DOHH2 (cell line): ENCODE data around the gene SPIRE2.
"Not testable (repeated sequence)": the region's sequence is repeated elsewhere in the genome, so short reads cannot be mapped to it uniquely, and the experiment has no call there.

Experiments
- H3F3A ChIP-seq: fragments of 200-600 bp; sonication (generic), shearing (Covaris generic); 2 replicates; pipeline ENCODE4 v1.6.0; 2016; ENCODE audit warnings: antibody characterized with exemption, mild to moderate bottlenecking; ENCODE audit not compliant: control insufficient read depth, insufficient read depth
- H3K27ac ChIP-seq: fragments of 200-600 bp; sonication (generic); 2 replicates; pipeline ENCODE4 v1.5.1; 2014; ENCODE audit warnings: low read depth, mild to moderate bottlenecking, low read length, moderate library complexity
- H3K27me3 ChIP-seq: fragments of 200-600 bp; sonication (generic); 2 replicates; pipeline ENCODE4 v1.6.1; 2014; ENCODE audit warnings: mild to moderate bottlenecking, low read length, mixed read lengths; ENCODE audit not compliant: control insufficient read depth
- H3K36me3 ChIP-seq: fragments of 200-600 bp; sonication (generic); 2 replicates; pipeline ENCODE4 v1.6.1; 2014; ENCODE audit warnings: mild to moderate bottlenecking, low read length, moderate library complexity, mixed read lengths; ENCODE audit not compliant: control insufficient read depth
- H3K4me1 ChIP-seq: fragments of 200-600 bp; sonication (generic); 2 replicates; pipeline ENCODE4 v1.6.1; 2014; ENCODE audit warnings: mild to moderate bottlenecking, low read length, mixed read lengths; ENCODE audit not compliant: control insufficient read depth
- H3K4me2 ChIP-seq: fragments of 200-600 bp; sonication (generic); 2 replicates; pipeline ENCODE4 v1.6.0; 2014; ENCODE audit warnings: mild to moderate bottlenecking, low read length, moderate library complexity
- H3K4me3 ChIP-seq: fragments of 200-600 bp; sonication (generic); 2 replicates; pipeline ENCODE4 v1.5.1; 2014; ENCODE audit warnings: mild to moderate bottlenecking, low read length, mixed read lengths
- H3K79me2 ChIP-seq: fragments of 200-600 bp; sonication (generic); 2 replicates; pipeline ENCODE4 v1.6.1; 2014; ENCODE audit warnings: mild to moderate bottlenecking, low read length, mixed read lengths; ENCODE audit not compliant: control insufficient read depth
- H3K9me2 ChIP-seq: fragments of 200-600 bp; sonication (generic); replicated peaks from 2 replicates; pipeline ENCODE4 v1.6.1; 2014; ENCODE audit warnings: mild to moderate bottlenecking, low read length, mixed read lengths; ENCODE audit not compliant: control insufficient read depth
- H3K9me3 ChIP-seq: fragments of 200-600 bp; sonication (generic); 2 replicates; pipeline ENCODE4 v1.6.1; 2014; ENCODE audit warnings: antibody characterized with exemption, low read length, mixed read lengths; ENCODE audit not compliant: control insufficient read depth, insufficient read depth
- H4K20me1 ChIP-seq: fragments of 200-600 bp; sonication (generic); 2 replicates; pipeline ENCODE4 v1.6.0; 2014; ENCODE audit warnings: low read depth, mild to moderate bottlenecking, antibody characterized with exemption, low read length, moderate library complexity; ENCODE audit not compliant: control insufficient read depth, insufficient read depth
- EZH2phosphoT487 ChIP-seq: fragments of 200-600 bp; sonication (generic); IDR thresholded peaks from 2 replicates; pipeline ENCODE4 v1.6.1; 2017; ENCODE audit warnings: borderline replicate concordance, mild to moderate bottlenecking, antibody characterized with exemption, low read length, moderate library complexity, mixed read lengths
- TF ChIP-seq, protein P1 (sequence below): fragments of 200-600 bp; sonication (generic); IDR thresholded peaks from one replicate; pipeline ENCODE4 v1.5.1; 2014; ENCODE audit warnings: antibody characterized with exemption, mild to moderate bottlenecking, low read depth, low read length; ENCODE audit not compliant: poor library complexity, severe bottlenecking

The SPIRE2 gene

DNA sequence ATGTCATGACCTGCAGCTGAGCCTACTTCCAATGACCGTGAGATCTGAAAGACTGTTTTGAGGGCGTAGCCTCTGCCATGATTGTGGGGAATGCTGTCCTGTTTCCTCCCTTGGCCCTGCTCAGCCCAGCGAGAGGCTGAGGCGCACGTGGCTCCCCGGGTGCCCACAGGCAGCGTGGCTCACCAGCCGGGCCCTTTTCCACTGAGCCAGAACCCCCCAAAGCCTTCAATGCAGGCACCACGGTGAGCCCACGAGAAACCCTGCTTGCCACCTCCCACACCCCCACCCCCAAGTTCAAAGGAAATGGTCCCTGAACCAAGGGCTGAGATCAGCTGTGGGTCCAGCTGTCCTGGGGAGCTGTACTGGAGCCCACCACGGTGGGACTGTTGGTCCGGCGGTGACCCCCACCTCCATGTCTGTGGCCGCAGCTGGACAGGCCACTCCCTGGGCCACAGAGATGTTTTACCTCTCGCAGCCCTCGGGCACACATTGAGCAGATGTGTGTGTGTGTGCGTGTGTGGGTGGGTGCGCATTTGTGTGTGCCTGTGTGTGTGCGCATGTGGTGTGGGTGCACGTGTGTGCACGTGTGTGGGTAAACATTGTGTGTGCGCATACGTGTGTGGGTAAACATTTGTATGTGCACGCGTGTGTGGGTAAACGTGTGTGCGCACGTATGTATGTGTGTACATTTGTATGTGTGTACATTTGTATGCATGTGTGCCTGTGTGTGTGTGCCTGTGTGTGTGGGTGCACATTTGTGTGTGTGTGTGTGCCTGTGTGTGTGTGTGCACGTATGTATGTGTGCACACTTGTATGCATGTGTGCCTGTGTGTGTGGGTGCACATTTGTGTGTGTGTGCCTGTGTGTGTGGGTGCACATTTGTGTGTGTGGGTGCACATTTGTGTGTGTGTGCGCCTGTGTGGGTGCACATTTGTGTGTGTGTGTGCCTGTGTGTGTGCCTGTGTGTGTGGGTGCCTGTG is 85.4 kb downstream of the SPIRE2 start:
- Histone ChIP-seq H3K27ac (no peak overlapping the region), H3K27me3 (no peaks in the 10 kb centered on the region), H3K4me1 (peaks cover 39% of the 10 kb centered on the region), H3F3A (peaks cover 20% of the 10 kb centered on the region), H4K20me1 (no peaks in the 10 kb centered on the region), H3K79me2 (peaks cover 6% of the 10 kb centered on the region; the same call in 1 of the 2 replicates), H3K9me2 (no peaks in the 10 kb centered on the region), H3K4me2 (no peak overlapping the region), H3K36me3 (peaks cover 45% of the 10 kb centered on the region), H3K4me3 (no peak overlapping the region), H3K9me3 (no peaks in the 10 kb centered on the region)
- TF ChIP-seq, protein P1, sequence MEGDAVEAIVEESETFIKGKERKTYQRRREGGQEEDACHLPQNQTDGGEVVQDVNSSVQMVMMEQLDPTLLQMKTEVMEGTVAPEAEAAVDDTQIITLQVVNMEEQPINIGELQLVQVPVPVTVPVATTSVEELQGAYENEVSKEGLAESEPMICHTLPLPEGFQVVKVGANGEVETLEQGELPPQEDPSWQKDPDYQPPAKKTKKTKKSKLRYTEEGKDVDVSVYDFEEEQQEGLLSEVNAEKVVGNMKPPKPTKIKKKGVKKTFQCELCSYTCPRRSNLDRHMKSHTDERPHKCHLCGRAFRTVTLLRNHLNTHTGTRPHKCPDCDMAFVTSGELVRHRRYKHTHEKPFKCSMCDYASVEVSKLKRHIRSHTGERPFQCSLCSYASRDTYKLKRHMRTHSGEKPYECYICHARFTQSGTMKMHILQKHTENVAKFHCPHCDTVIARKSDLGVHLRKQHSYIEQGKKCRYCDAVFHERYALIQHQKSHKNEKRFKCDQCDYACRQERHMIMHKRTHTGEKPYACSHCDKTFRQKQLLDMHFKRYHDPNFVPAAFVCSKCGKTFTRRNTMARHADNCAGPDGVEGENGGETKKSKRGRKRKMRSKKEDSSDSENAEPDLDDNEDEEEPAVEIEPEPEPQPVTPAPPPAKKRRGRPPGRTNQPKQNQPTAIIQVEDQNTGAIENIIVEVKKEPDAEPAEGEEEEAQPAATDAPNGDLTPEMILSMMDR = no peak
- no peak for TF ChIP-seq EZH2phosphoT487

DNA sequence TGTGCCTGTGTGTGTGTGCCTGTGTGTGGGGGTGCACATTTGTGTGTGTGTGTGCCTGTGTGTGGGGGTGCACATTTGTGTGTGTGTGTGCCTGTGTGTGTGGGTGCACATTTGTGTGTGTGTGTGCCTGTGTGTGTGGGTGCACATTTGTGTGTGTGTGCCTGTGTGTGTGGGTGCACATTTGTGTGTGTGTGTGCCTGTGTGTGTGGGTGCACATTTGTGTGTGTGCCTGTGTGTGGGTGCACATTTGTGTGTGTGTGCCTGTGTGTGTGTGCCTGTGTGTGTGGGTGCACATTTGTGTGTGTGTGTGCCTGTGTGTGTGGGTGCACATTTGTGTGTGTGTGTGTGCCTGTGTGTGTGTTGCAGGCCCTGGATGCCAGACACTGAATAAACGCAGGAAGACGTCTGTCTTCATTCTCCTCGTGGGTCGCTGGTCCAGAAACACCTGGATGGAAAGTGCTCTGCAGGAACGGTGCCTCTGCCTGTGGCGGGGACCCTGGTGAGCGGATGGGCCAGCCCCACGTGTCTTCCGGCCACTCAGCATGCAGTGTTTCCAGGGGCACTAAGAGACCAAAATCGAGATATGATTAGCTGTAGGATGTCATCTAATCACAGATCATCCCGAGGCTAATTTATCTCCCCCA is 86.5 kb downstream of the SPIRE2 start:
- not testable (repeated sequence) for H3K79me2 ChIP-seq, H3K27ac ChIP-seq, H3K4me2 ChIP-seq, H3K27me3 ChIP-seq, H3K9me2 ChIP-seq, H4K20me1 ChIP-seq, H3K4me3 ChIP-seq, H3K9me3 ChIP-seq
- peaks cover 10% of the 10 kb centered on the region for H3F3A ChIP-seq
- H3K36me3 ChIP-seq = peaks cover 41% of the 10 kb centered on the region
- H3K4me1 ChIP-seq = peaks cover 36% of the 10 kb centered on the region

DNA sequence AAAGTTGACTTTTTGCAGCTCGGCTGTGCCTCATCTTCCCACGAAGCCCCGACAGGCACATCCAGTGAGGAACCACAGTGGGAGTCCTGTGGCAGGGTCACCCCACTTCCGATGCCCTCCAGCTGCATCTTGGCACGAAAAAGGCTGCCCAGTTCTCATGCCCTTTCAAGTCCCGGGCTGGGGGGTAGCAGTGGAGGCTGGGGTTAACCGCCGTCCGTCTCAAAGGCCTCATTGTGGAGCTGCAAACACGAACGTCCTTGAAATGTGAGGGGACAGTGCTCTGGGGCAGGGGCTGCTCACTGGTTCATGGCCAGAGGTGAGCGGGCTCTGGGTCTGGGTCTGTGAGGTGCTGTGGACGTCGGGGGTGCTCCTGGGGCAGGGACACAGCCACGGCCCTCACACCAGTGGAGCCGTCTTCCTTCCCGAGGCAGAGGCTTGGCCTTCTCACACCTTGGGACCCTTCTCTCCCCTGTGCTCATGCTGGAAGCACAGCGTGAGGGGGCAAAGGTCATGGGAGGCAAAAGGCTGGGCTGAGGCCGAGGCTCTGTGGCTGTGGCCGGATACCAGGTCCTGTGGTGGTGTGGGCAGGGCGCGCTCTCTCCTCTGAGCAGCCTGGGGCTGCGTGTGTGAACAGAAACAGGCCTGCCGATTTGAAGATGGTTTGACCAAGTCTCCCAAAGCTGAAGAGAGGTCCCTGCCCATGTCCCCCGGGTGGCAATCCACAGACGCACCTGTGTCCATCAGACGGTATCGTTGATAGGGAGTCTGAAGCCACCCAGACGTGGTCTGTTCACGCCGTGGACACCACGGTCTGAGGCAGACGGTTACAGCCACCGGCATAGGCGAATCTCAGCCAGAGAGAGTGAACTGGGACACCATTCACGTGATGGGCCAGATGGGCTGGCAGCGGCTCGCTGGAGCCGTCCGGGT is 87.3 kb downstream of the SPIRE2 start:
- no peak for TF ChIP-seq EZH2phosphoT487
- TF ChIP-seq, protein P1 = no peak
- H3K4me3 ChIP-seq = no peak overlapping the region
- H3K27ac ChIP-seq = no peak overlapping the region
- no peaks in the 10 kb centered on the region for H3K27me3 ChIP-seq
- no peaks in the 10 kb centered on the region for H3K9me3 ChIP-seq
- H4K20me1 ChIP-seq = no peaks in the 10 kb centered on the region
- peaks cover 12% of the 10 kb centered on the region for H3F3A ChIP-seq
- peaks cover 1% of the 10 kb centered on the region; the same call in 1 of the 2 replicates for H3K79me2 ChIP-seq
- H3K9me2 ChIP-seq = no peaks in the 10 kb centered on the region
- H3K36me3 ChIP-seq = peaks cover 33% of the 10 kb centered on the region
- peaks cover 35% of the 10 kb centered on the region for H3K4me1 ChIP-seq
- H3K4me2 ChIP-seq = no peak overlapping the region
